ENCODE data around the gene DMRTB1.

The DMRTB1 gene

DNA sequence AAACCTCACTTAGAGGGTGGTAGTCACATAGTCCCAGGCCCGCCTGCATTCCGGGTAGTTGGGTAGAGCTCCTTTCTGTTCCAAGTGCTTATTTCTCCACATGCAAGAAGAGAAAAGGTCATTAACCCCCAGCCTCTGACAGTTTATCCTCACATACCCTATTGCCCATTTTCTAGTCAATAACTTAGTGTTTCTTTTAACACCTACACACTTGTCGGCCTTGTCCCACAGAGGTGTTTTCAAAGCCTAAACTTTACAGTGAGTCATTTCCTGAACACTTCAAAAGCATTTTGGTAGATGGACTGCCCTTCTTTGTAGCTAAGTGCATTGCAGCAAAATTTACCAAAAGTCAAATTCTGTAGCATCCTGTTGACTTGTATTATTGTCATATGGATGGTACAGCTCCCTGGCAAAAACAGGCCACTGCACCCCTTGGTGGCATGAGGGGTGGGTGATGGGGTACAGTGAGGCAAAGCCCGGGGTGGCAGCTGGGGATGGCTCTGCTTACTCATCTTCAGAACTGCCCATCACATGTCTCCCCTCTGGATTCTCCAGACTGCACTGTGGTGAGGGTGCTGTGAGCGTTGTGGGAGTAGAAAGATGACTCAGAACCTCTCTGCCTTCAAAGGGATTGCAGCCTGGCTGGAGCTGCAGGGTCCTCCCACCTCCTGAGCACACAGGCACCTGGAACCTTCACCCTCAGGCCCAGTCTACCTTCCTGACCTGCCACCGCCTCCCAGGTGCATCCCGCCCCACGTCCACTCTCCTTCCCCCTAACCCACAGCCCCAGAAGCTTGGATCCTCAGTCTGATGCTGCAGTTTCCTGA lies 45.8 kb upstream of the DMRTB1 start:
- TF ChIP-seq, protein P1, sequence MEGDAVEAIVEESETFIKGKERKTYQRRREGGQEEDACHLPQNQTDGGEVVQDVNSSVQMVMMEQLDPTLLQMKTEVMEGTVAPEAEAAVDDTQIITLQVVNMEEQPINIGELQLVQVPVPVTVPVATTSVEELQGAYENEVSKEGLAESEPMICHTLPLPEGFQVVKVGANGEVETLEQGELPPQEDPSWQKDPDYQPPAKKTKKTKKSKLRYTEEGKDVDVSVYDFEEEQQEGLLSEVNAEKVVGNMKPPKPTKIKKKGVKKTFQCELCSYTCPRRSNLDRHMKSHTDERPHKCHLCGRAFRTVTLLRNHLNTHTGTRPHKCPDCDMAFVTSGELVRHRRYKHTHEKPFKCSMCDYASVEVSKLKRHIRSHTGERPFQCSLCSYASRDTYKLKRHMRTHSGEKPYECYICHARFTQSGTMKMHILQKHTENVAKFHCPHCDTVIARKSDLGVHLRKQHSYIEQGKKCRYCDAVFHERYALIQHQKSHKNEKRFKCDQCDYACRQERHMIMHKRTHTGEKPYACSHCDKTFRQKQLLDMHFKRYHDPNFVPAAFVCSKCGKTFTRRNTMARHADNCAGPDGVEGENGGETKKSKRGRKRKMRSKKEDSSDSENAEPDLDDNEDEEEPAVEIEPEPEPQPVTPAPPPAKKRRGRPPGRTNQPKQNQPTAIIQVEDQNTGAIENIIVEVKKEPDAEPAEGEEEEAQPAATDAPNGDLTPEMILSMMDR (IDR thresholded peaks at IDR 0.05): no peak

GRCh38 chr1:53414632-53415031 lies 44.6 kb upstream of the DMRTB1 start:
- TF ChIP-seq, protein P1 (IDR thresholded peaks at IDR 0.05): no peak

DNA sequence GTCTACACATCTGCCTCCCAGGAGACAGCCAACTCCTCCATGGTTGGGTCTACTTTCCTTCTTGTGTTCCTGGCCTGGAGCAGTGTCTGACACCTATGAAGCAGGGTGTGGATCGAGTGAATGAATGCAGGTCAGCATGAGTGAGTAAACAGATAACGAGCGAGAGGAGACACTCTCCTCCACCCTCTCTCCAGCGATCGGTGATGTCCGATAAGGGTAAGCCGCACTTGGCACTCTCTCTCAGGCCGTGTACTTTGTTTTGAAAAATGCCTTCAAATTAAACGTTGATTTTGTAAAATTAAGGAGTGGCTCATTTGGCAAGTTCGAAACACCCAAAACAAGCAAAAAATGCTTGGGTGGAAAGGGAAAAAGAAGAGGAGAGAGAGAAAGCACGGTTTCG lies 43.8 kb upstream of the DMRTB1 start:
- TF ChIP-seq, protein P1 (IDR thresholded peaks at IDR 0.05): no peak

DNA sequence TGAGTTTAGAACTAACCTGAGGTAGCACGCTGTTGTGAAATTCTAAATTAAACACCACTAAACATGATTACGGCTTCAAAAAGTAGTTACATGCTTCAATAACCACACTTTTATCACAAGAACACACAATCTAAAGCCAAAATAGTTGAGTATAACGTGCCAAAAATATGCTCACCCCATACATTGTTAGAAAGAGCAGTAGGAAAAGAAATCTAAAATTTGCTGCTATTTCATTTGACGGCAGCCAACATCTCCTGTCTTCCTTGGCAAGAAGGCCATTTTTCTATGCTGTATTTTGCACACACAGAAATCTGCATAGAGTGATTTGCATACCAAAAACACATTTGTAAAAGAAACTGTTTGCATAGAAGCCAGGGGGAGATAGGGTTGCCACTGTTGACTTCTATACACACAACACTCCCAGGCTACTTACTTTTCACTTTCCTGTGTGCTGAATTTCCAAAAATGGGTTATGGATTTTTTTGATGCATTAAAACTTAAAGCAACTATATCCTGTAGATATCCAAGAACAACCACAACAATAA lies 42.9 kb upstream of the DMRTB1 start:
- TF ChIP-seq, protein P1 (IDR thresholded peaks at IDR 0.05): no peak

DNA sequence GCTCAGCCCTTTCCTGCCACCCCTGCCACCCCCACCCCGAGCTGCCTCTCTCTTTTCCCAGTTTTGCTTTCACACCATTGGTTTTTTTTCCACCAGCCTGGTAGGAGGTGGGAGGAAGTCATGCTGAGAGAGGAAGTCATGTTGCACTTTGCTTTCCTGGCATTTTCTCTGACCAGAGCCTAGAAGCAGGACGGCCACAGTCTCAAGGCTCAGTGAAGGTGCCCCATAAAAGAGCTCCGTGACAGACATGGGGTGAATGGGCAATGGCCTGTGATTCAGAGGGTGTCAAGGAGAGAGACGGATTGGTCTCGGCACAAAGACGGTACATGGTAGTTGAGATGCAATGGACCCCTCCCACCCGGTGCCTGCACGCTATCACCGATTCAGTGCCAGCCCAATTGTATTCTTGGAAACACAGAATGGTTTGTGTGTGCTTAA lies 42.1 kb upstream of the DMRTB1 start:
- TF ChIP-seq, protein P1 (IDR thresholded peaks at IDR 0.05): no peak

- TF ChIP-seq, protein P1 (IDR thresholded peaks at IDR 0.05): no peak
Measured at GRCh38 chr1:53419034-53419433, 40.2 kb upstream of the DMRTB1 start.

DNA sequence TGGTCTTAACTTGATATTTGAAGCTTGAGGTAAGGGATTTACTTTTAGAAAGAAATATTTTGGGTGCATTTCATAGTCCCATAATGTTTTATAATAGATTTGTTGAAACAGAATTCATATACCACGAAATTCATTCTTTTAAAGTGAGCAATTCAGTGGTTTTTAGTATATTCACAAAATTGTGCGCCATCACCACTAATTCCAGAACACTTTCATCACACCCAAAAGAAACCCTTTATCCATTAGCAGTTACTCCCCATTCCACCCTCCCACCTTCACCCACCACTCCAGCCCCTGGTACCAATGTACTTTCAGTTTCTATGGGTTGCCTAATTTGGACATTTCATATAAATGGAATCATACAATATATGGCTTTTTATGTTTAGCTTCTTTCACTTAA lies 38.9 kb upstream of the DMRTB1 start:
- TF ChIP-seq, protein P1 (IDR thresholded peaks at IDR 0.05): no peak

Measured in LNCAP (cell line).